H1 (cell line): Measurements from ENCODE around the gene APC2. TPM values are rescaled to one million over a fixed set of nuclear protein-coding genes. Genes with fewer than 3 reads are reported as not detected.

ENCODE experiments used
- CTCF ChIA-PET: fragments of 300-600 bp; sonication (Branson Sonifier 250); formaldehyde crosslinking; loops from one replicate; lab custom pipeline; 2021; ENCODE audit not compliant: partially characterized antibody; lab: Charles Lee
- POLR2A ChIA-PET: fragments of 300-600 bp; sonication (Branson Sonifier 250); formaldehyde crosslinking; loops from one replicate; lab custom pipeline; 2021; ENCODE audit warnings: inconsistent platforms; ENCODE audit not compliant: partially characterized antibody; lab: Charles Lee
- DNase-seq, 2 experiments: peaks; one replicate each; pipeline versions ENCODE4 v3.0.0 to v3.0.0-alpha.2; 2010 to 2022; ENCODE audit warnings: low spot score in 2 of 2, low read depth in 1 of 2, mixed read lengths in 1 of 2
- FAIRE-seq: peaks from 2 replicates; lab custom pipeline; 2011; peaks lifted over from hg19 to GRCh38; lab: Jason Lieb, UNC
- H2AFZ ChIP-seq: 2 replicates; pipeline ENCODE4 v1.8.1; 2012; ENCODE audit warnings: low read length, inconsistent platforms
- H2AK5ac ChIP-seq: 2 replicates; pipeline ENCODE4 v1.6.1; 2013; ENCODE audit warnings: low read depth, low read length
- H2BK120ac ChIP-seq: replicated peaks from 2 replicates; pipeline ENCODE3; 2013; ENCODE audit warnings: low read depth, low read length, inconsistent platforms
- H2BK12ac ChIP-seq: 2 replicates; pipeline ENCODE4 v1.6.1; 2013; ENCODE audit warnings: low read depth, low read length
- H2BK15ac ChIP-seq: 2 replicates; pipeline ENCODE4 v1.6.1; 2013; ENCODE audit warnings: low read length
- H2BK20ac ChIP-seq: 2 replicates; pipeline ENCODE4 v1.6.1; 2013; ENCODE audit warnings: low read length
- H2BK5ac ChIP-seq: 2 replicates; pipeline ENCODE4 v1.6.1; 2013; ENCODE audit warnings: low read depth, low read length
- H3K14ac ChIP-seq: 2 replicates; pipeline ENCODE4 v1.6.1; 2013; ENCODE audit warnings: inconsistent platforms; ENCODE audit not compliant: insufficient read length
- H3K18ac ChIP-seq: 2 replicates; pipeline ENCODE4 v1.6.1; 2013; ENCODE audit warnings: low read length; ENCODE audit errors: extremely low read depth
- H3K23ac ChIP-seq: 2 replicates; pipeline ENCODE4 v1.6.1; 2013; ENCODE audit warnings: inconsistent platforms; ENCODE audit not compliant: insufficient read length
- H3K23me2 ChIP-seq: 2 replicates; pipeline ENCODE4 v1.6.1; 2013; ENCODE audit warnings: low read depth, low read length
- H3K27ac ChIP-seq: 2 replicates; pipeline ENCODE4 v1.6.1; 2011; ENCODE audit warnings: low read depth, low read length, inconsistent platforms
- H3K27me3 ChIP-seq, 4 experiments: replicated peaks in 1 of 4; 1 replicate in 1 of 4; 2 replicates in 3 of 4; pipeline versions ENCODE4 v1.6.1 to v1.8.1; 2011 to 2013; ENCODE audit warnings: low read length in 3 of 4, mild to moderate bottlenecking in 3 of 4, inconsistent platforms in 2 of 4, mixed read lengths in 2 of 4, moderate library complexity in 1 of 4; ENCODE audit not compliant: control insufficient read depth in 3 of 4, insufficient read depth in 3 of 4; ENCODE audit errors: extremely low read depth in 1 of 4
- H3K36me3 ChIP-seq, 4 experiments: 2 replicates each; pipeline versions ENCODE4 v1.6.1 to v1.8.1; 2011 to 2013; ENCODE audit warnings: mild to moderate bottlenecking in 4 of 4, low read length in 3 of 4, moderate library complexity in 2 of 4, control low read depth in 1 of 4, inconsistent platforms in 1 of 4; ENCODE audit not compliant: insufficient read depth in 4 of 4, control insufficient read depth in 2 of 4
- H3K4ac ChIP-seq: replicated peaks from 2 replicates; pipeline ENCODE3; 2013; ENCODE audit warnings: low read length, low read depth, mixed read lengths, inconsistent platforms; ENCODE audit not compliant: insufficient read length
- H3K4me1 ChIP-seq, 4 experiments: replicated peaks in 1 of 4; 1 replicate in 1 of 4; 2 replicates in 3 of 4; pipeline versions ENCODE4 v1.6.1 to v1.8.1; 2011 to 2013; ENCODE audit warnings: low read length in 3 of 4, inconsistent platforms in 2 of 4, mixed read lengths in 1 of 4; ENCODE audit not compliant: insufficient read depth in 4 of 4, control insufficient read depth in 3 of 4
- H3K4me2 ChIP-seq, 2 experiments: 2 replicates each; pipeline versions ENCODE4 v1.6.1 to v1.8.1; 2011 to 2013; ENCODE audit warnings: low read depth in 2 of 2, low read length in 2 of 2, control low read depth in 1 of 2, inconsistent platforms in 1 of 2, mild to moderate bottlenecking in 1 of 2; ENCODE audit not compliant: insufficient read depth in 1 of 2
- H3K4me3 ChIP-seq, 4 experiments: fragments of 200-600, 300-600 bp in 1 of 4; sonication (generic), shearing (Covaris generic), sonication (Bioruptor Twin) in 1 of 4; 2 replicates each; pipeline versions ENCODE4 v1.5.1 to v1.8.1; 2011 to 2016; ENCODE audit warnings: low read length in 4 of 4, low read depth in 3 of 4, control low read depth in 2 of 4, inconsistent platforms in 2 of 4, mild to moderate bottlenecking in 2 of 4, mixed read lengths in 1 of 4, moderate library complexity in 1 of 4; ENCODE audit not compliant: insufficient read depth in 2 of 4; ENCODE audit errors: extremely low read depth in 1 of 4
- H3K56ac ChIP-seq: replicated peaks from 2 replicates; pipeline ENCODE3; 2013; ENCODE audit warnings: low read depth, mild to moderate bottlenecking, mixed read lengths, low read length, inconsistent platforms; ENCODE audit not compliant: insufficient read length
- H3K79me1 ChIP-seq: 2 replicates; pipeline ENCODE4 v1.6.1; 2013; ENCODE audit warnings: low read depth, low read length, control low read depth
- H3K79me2 ChIP-seq, 2 experiments: 2 replicates each; pipeline versions ENCODE4 v1.6.1 to v1.8.1; 2012 to 2013; ENCODE audit warnings: low read length in 2 of 2, mild to moderate bottlenecking in 2 of 2, inconsistent platforms in 1 of 2; ENCODE audit not compliant: insufficient read depth in 2 of 2, control insufficient read depth in 1 of 2
- H3K9ac ChIP-seq, 4 experiments: replicated peaks in 1 of 4; 1 replicate in 1 of 4; 2 replicates in 3 of 4; pipeline versions ENCODE4 v1.6.1 to v1.8.1; 2011 to 2013; ENCODE audit warnings: low read depth in 3 of 4, low read length in 3 of 4, control low read depth in 2 of 4, mild to moderate bottlenecking in 2 of 4, moderate library complexity in 2 of 4, inconsistent platforms in 1 of 4; ENCODE audit errors: extremely low read depth in 1 of 4
- H3K9me3 ChIP-seq, 2 experiments: 2 replicates each; pipeline versions ENCODE4 v1.6.1 to v1.8.1; 2012 to 2013; ENCODE audit warnings: mild to moderate bottlenecking in 2 of 2, moderate library complexity in 2 of 2, control low read depth in 1 of 2, inconsistent platforms in 1 of 2, low read depth in 1 of 2, low read length in 1 of 2, mixed read lengths in 1 of 2; ENCODE audit not compliant: insufficient read depth in 2 of 2
- H4K20me1 ChIP-seq, 2 experiments: replicated peaks in 1 of 2; 2 replicates each; pipeline versions ENCODE3 to v1.8.1; 2011 to 2013; ENCODE audit warnings: inconsistent platforms in 2 of 2, low read length in 2 of 2, mild to moderate bottlenecking in 1 of 2; ENCODE audit not compliant: insufficient read depth in 2 of 2, control insufficient read depth in 1 of 2
- H4K5ac ChIP-seq: 2 replicates; pipeline ENCODE4 v1.6.1; 2013; ENCODE audit warnings: low read length, low read depth, mixed read lengths, inconsistent platforms; ENCODE audit not compliant: insufficient read length
- H4K8ac ChIP-seq: 2 replicates; pipeline ENCODE4 v1.8.0; 2013; ENCODE audit warnings: mild to moderate bottlenecking, moderate library complexity, low read length, inconsistent platforms; ENCODE audit not compliant: insufficient read depth; ENCODE audit errors: extremely low read depth
- H4K91ac ChIP-seq: replicated peaks from 2 replicates; pipeline ENCODE3; 2013; ENCODE audit warnings: low read length, mixed read lengths, inconsistent platforms; ENCODE audit not compliant: insufficient read length
- WGBS, 2 experiments: shearing (Covaris generic) in 1 of 2; methylation state at CpG; one replicate each; pipeline versions ENCODE4 v1.1.6 to v1.1.7; 2013 to 2015; ENCODE audit warnings: low lambda C conversion rate in 2 of 2, mixed read lengths in 2 of 2, inconsistent platforms in 1 of 2, low coverage in 1 of 2, missing lambda C conversion rate in 1 of 2; ENCODE audit not compliant: insufficient replicate concordance in 2 of 2, insufficient coverage in 1 of 2, insufficient read length in 1 of 2; ENCODE audit errors: extremely low coverage in 1 of 2, missing lambda C conversion rate in 1 of 2; 5-methylcytosine and 5-hydroxymethylcytosine counted together
- polyA plus RNA-seq, 7 experiments: library from polyadenylated mRNA; depleted of rRNA in 3 of 7; stranded (reverse) in 5 of 7; unstranded in 2 of 7; fragments of >200 nt in 5 of 7; fragments of 200-250 nt in 2 of 7; gene quantifications; 1 replicate in 5 of 7; 2 replicates in 1 of 7; 4 replicates in 1 of 7; pipeline versions ENCODE4 v1.2.1 to v1.2.3, GENCODE V29; 2011 to 2013; ENCODE audit warnings: missing spikeins in 2 of 7, mixed read lengths in 2 of 7
- total RNA-seq: library from RNA; stranded (reverse); fragmentation: NEBNext Ultra II Directional; extraction: Animal tissue kit (Norgen Biotek cat#: 25700); gene quantifications from 2 replicates; pipeline ENCODE4 v1.2.1, GENCODE V29; 2021

The APC2 gene
- total and polyA plus RNA-seq, 2 of the 8 experiments (the other 6 are each of a cell fraction or from before 2014, with no cell fraction given), result 1.3 to 4.1 TPM

- Histone ChIP-seq H3K4me1 (peaks cover 0 to 3% (median under 1%) of the 10 kb centered on the region in 4 experiments; a peak in 2 of 7 replicates), H4K5ac (no peak overlapping the region), H2BK120ac (no peak overlapping the region), H3K4ac (no peak overlapping the region), H4K20me1 (peaks cover 37 to 49% of the 10 kb centered on the region in 2 experiments), H2BK15ac (no peak overlapping the region), H3K18ac (no peak overlapping the region), H3K79me2 (peaks cover 0 to 69% of the 10 kb centered on the region in 2 experiments; a peak in 3 of 4 replicates), H2AFZ (no peak overlapping the region), H3K14ac (no peak overlapping the region), H3K9ac (no peak overlapping the region), H4K91ac (no peak overlapping the region), H3K4me2 (no peak overlapping the region), H3K36me3 (peaks cover 37 to 85% (median 69%) of the 10 kb centered on the region in 4 experiments), H2BK5ac (peak overlapping the region; percentile 49; the same call in 1 of the 2 replicates), H3K79me1 (peaks cover 13% of the 10 kb centered on the region), H2BK20ac (no peak overlapping the region), H2BK12ac (no peak overlapping the region), H3K23ac (no peak overlapping the region), H4K8ac (peak overlapping the region; percentile 31), H3K27me3 (no peaks in the 10 kb centered on the region), H3K56ac (no peak overlapping the region), H3K23me2 (no peaks in the 10 kb centered on the region), H3K9me3 (no peaks in the 10 kb centered on the region), H3K27ac (no peak overlapping the region), H2AK5ac (no peak overlapping the region), H3K4me3 (no peak overlapping the region)
- ChIA-PET CTCF (interaction anchor here (0.9 to 1.4 kb wide), 2 partner anchors 13 kb away, joined by 3 to 6 read pairs; no protein-coding TSS in a partner anchor), POLR2A (interaction anchor here (0.6 to 2.6 kb wide), 6 partner anchors 9 to 154 kb away, joined by 3 to 12 read pairs (median 3); partner anchors contain the start of gene CIRBP)
- WGBS, 2 experiments, result 90% methylated on average over 37 of the region's 40 CpGs; no CpG with 5 or more reads in 1 of the 2 experiments
- FAIRE-seq (no peak), DNase-seq (no peak)
Measured at GRCh38 chr19:1423436-1424191, 26.3 kb upstream of the APC2 start.
